Endothelial cell (in vitro differentiated cells): ENCODE results near the gene TRAF3. TPM values are rescaled to one million over a fixed set of nuclear protein-coding genes. Genes with fewer than 3 reads are reported as not detected.

ENCODE experiments used
- DNase-seq: peaks from one replicate; pipeline ENCODE4 v3.0.0; 2021; ENCODE audit warnings: low spot score
- H3K27ac Mint-ChIP-seq: one replicate; pipeline ENCODE4 v1.8.0; 2021; ENCODE audit warnings: mixed read lengths, inconsistent platforms; ENCODE audit not compliant: unreplicated experiment
- H3K27me3 Mint-ChIP-seq: one replicate; pipeline ENCODE4 v1.8.0; 2021; ENCODE audit warnings: mild to moderate bottlenecking, moderate library complexity, mixed read lengths, inconsistent platforms; ENCODE audit not compliant: unreplicated experiment
- H3K36me3 Mint-ChIP-seq: one replicate; pipeline ENCODE4 v1.8.0; 2021; ENCODE audit warnings: mild to moderate bottlenecking, low read depth, mixed read lengths, inconsistent platforms; ENCODE audit not compliant: unreplicated experiment
- H3K4me1 Mint-ChIP-seq: one replicate; pipeline ENCODE4 v1.8.0; 2021; ENCODE audit warnings: mild to moderate bottlenecking, mixed read lengths, inconsistent platforms; ENCODE audit not compliant: unreplicated experiment
- H3K4me3 Mint-ChIP-seq: one replicate; pipeline ENCODE4 v1.8.0; 2021; ENCODE audit warnings: mild to moderate bottlenecking, mixed read lengths, inconsistent platforms; ENCODE audit not compliant: unreplicated experiment
- H3K9me3 Mint-ChIP-seq: one replicate; pipeline ENCODE4 v1.8.0; 2021; ENCODE audit warnings: mixed read lengths, inconsistent platforms; ENCODE audit not compliant: unreplicated experiment
- total RNA-seq: library from RNA; stranded (reverse); fragmentation: NEBNext Ultra II Directional; extraction: Animal tissue kit (Norgen Biotek cat#: 25700); gene quantifications from one replicate; pipeline ENCODE4 v1.2.1, GENCODE V29; 2021; ENCODE audit not compliant: unreplicated experiment
- TF ChIP-seq, protein P1 (sequence below): fragments of 200-600 bp; sonication (generic); IDR thresholded peaks from one replicate; pipeline ENCODE4 v1.5.0; 2021; ENCODE audit warnings: antibody characterized with exemption; ENCODE audit not compliant: unreplicated experiment

The TRAF3 gene
- total RNA-seq, 1 donor from 2014 or later = 9.7 TPM

DNA sequence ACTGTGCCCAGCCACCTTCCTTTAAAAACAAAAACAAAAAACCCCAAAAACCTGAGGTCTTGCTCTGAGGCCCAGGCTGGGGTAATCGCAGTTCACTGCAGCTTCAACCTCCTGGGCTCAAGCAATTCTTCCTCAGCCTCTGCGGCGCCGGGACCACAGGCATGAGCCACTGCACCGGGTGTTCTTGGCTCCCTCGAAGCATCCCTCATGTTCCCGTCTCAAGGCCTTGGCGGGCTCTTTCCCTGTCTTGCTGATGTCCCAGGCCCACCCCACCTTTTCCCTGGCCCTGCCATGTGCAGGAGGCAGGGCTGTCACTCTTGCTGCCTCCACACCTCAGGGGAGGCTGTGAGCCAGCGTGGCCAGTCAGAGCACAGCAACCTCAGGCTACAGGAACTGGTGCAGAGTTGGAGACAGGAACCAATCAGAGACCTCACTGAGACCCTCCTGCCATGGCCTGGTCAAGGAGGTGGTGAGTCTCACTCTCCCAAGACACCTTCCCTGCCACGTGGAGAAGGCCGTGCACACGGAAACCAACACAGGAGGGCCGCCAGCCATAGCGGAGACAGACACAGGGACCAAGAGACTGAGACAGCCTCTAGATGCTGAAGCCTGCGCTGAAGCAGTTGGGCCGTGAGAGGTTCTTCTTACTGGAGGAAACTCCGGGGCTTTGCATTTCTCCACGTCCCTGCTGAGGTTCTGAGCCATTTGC is 139.3 kb downstream of the TRAF3 start:
- Mint-ChIP-seq H3K27ac (no peak overlapping the region), H3K27me3 (peaks cover 2% of the 10 kb centered on the region), H3K9me3 (no peaks in the 10 kb centered on the region), H3K36me3 (no peaks in the 10 kb centered on the region), H3K4me3 (no peak overlapping the region), H3K4me1 (peaks cover 3% of the 10 kb centered on the region)
- DNase-seq = no peak
- TF ChIP-seq, protein P1, sequence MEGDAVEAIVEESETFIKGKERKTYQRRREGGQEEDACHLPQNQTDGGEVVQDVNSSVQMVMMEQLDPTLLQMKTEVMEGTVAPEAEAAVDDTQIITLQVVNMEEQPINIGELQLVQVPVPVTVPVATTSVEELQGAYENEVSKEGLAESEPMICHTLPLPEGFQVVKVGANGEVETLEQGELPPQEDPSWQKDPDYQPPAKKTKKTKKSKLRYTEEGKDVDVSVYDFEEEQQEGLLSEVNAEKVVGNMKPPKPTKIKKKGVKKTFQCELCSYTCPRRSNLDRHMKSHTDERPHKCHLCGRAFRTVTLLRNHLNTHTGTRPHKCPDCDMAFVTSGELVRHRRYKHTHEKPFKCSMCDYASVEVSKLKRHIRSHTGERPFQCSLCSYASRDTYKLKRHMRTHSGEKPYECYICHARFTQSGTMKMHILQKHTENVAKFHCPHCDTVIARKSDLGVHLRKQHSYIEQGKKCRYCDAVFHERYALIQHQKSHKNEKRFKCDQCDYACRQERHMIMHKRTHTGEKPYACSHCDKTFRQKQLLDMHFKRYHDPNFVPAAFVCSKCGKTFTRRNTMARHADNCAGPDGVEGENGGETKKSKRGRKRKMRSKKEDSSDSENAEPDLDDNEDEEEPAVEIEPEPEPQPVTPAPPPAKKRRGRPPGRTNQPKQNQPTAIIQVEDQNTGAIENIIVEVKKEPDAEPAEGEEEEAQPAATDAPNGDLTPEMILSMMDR = no peak

GRCh38 chr14:102917056-102917385 is 139.8 kb downstream of the TRAF3 start:
- Mint-ChIP-seq H3K27me3 (peaks cover 2% of the 10 kb centered on the region), H3K36me3 (no peaks in the 10 kb centered on the region), H3K9me3 (no peaks in the 10 kb centered on the region), H3K27ac (no peak overlapping the region), H3K4me1 (peaks cover 3% of the 10 kb centered on the region), H3K4me3 (no peak overlapping the region)
- DNase-seq = no peak
- TF ChIP-seq, protein P1 = no peak

DNA sequence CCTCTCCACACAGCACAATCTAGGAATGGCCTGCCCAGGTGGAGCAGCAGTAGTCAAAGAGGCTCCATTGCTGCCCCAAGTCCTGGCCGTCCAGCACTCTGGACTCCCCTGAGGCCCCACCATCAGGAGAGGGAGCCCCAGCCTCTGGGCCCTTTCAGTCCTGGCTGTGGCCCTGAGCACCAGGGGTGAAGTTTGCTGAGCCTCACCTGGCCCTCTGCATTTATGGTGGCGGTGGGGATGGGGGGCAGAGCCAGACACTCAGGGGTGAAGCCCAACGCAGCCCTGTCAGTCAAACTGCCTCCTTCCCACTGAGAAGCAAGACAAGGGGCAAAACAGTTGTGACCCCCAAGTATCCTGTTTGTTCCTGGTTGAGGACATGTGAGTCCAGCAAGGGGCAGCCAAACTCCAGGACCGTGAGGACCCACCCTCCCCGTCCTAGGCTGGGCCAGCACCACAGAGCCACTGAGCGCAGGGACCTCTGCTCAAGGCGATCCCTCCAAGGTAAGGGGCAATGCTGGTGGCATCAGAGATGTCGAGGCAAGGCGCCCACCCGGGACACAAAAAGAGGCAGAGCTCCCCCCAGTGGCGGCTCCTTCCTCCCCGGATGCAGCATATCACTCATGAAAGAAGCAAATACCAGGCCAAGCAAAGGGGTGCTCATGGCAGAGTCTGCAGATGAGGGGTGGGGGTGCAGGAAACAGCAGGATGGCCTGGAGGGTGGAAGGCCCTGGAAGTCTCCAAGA is 140.4 kb downstream of the TRAF3 start:
- Mint-ChIP-seq H3K9me3 (no peaks in the 10 kb centered on the region), H3K4me3 (no peak overlapping the region), H3K27me3 (peaks cover 2% of the 10 kb centered on the region), H3K36me3 (no peaks in the 10 kb centered on the region), H3K4me1 (peaks cover 3% of the 10 kb centered on the region), H3K27ac (no peak overlapping the region)
- peak; percentile 78 for DNase-seq
- TF ChIP-seq, protein P1 = peak; percentile 49

- TF ChIP-seq, protein P1 = no peak
- Mint-ChIP-seq H3K9me3 (no peaks in the 10 kb centered on the region), H3K4me1 (peaks cover 3% of the 10 kb centered on the region), H3K4me3 (no peak overlapping the region), H3K36me3 (no peaks in the 10 kb centered on the region), H3K27ac (no peak overlapping the region), H3K27me3 (peaks cover 2% of the 10 kb centered on the region)
- no peak for DNase-seq
These were observed 141.2 kb downstream of the TRAF3 start for GRCh38 chr14:102918438-102918837.
